Measurements from ENCODE around the gene FSD1L.

The FSD1L gene

DNA sequence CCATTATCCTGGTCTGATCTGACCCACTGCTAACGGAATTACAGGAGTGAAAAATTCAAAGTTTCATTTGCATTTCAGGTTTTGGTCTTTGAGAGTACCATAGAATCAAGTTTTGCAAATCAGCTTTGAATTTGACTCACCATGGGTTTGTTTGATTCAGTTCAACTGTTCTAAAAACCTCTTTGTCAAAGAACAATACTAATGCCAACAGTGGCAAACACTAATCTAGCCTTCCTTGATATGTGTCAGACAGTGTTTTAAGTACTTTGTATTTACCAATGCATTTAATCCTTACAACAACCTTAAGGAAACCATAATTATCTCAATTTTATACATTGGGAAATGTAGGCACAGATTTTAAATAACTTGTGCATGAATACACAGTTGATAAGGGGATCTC, 10.1 kb upstream of the FSD1L start:
- no peak for DNase-seq

DNA sequence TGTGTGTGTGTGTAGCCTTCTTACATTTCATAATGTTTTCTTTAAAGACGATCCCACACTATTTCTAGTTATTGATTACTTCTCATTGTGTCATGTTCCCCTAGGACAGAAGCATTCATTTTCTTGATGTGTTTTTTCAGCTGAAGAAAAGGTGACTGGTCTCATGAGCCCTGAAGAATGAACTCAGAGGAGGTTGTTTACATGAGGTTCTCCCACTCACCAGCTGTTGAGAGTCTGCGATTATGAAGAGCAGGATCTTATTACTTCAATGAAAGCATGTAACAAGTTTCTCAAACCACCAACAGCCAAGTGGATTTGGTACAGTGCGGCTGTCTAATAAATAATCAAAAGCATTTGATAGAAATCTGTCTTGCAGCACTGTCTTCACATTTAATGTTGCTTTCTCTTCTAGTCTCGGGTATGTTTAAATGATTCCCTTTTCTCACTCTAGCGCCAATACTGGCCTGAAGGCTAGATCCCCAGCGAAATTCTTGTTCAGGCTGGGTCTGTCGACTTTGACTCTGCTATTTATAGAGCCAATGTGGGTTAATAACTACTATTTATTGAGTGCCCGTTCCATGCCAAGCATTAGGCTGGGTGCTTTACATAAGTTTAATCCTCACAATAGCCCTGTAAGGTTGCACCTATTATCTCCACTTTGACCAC, 9.6 kb upstream of the FSD1L start:
- DNase-seq = no peak

DNA sequence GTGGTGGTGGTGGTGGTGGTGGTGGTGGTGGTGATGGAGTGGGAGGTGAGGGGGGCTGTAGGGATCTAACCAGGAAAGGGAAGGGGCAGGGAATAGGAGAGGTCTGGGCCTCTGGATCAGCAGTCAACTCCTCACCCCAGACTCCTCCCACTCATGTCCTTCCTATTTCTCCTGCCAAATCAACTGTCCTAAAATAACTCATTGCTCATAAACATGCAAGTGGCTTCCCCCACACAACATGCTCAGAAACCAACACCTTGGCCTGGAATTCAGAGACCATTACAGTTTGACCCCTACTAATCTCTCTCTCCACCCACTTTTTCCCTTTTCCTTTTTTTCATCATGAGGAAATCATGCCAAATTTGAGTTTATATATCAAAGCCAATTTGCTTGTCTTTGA, 8.4 kb upstream of the FSD1L start:
- no peak for DNase-seq

DNA sequence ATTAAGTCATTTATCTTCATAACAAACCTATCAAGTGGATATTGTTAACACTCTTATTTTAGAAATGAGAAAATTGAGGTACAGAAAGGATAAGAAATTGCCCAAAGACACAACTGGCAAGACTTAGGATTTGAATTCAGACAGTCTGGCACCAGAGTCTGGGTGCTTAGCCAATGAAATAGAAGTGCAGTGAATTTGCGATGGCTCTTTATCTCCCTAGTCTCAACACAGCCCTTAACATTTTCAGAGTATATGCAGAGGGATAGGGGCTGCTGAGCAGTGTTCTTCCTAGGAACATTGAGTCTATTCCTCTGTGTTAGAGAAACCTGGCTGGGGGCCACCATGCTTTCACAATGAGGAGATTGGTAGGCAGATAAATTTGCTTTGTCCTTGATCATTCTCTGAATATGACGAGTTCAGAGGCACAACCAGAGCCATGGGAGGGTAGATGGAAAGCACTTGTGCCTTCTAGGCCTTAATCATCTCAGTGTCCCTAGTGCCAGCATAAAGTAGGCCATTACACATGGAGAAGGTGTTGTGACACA, 6.1 kb upstream of the FSD1L start:
- DNase-seq = no peak

DNA sequence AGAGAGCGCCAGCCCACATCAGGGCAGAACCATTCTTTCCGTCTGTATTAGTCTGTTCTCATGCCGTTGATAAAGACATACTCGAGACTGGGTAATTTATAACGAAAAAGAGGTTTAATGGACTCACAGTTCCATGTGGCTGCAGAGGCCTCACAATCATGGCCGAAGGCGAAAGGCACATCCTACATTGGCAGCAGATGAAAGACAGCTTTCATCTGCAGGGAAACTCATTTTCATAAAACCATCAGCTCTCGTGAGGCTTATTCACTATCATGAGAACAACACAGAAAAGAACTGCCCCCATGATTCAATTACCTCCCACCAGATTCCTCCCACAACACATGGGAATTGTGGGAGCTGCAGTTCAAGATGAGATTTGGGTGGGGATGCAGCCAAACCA, 4.7 kb upstream of the FSD1L start:
- no peak for DNase-seq

DNA sequence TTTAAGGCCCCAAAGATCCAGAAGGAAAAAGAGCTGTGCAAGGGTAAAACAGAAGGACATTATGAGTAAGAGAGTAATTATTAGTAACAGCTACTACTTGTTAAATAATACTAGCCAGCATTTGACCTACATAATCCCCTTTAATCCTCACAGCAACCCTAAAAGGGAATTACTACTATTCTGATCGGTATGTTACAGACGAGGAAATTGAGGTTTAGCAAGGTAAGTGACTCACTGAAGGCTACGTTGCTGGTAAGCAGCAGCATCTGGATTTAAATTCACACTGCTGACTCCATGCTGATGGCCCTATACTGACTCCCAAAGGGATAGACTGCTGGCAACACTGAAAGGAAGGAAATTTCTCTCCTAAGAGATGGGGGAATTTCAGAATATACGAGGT, 3.7 kb upstream of the FSD1L start:
- no peak for DNase-seq

DNA sequence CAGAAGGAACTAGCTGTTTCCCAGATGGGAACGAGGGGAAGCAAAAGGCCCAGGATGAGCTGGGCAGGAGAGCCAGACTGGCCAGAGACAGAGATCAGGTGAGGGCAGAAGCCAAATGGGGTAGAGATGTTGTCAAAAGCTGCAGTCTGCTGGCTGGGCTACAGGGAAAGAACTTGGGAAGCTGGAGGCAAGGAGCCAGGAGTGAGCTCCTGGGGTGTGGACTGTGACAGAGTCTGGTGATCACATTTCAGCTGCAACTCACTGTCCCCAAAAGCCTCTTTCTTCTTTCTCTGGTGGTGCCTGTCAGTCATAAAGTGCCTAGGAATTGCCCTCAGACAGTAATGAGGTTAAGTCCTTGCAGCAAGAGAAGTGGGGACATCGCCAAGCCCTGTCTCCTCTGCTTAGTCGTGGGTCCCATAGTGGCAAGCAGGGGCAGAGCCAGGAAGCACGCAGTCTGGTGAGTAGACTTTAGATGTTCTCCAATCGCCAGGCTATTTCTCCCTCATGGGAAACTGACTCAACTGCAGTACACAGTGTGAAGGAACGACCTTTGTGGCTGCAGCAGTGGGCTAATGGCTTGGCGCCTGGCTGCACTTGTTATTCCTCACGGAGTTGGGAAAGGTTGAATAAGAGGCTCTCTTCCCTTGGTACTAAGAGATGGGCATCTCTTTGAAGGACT, 2.5 kb upstream of the FSD1L start:
- DNase-seq = no peak

DNA sequence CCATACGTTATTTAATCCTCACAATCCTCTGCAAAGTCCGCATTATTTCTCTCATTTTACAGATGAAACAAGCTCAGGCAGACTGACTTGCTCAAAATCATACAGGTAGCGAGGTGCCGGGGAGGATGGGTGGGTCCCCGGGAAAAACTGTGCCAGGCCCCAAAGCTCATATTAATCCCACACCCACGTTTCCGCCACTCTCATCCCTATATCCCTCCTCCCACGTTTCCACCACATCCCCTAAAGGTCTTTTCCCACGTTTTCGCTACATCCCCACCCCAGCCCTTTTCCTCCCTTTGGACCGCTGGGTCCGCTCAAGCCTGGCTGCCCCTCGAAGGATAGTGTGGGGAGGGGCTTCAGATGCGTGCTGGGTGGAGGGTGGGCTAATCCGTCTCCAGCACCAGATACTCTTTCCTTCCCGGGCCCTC, 434 bp upstream of the FSD1L start:
- no peak for DNase-seq

DNA sequence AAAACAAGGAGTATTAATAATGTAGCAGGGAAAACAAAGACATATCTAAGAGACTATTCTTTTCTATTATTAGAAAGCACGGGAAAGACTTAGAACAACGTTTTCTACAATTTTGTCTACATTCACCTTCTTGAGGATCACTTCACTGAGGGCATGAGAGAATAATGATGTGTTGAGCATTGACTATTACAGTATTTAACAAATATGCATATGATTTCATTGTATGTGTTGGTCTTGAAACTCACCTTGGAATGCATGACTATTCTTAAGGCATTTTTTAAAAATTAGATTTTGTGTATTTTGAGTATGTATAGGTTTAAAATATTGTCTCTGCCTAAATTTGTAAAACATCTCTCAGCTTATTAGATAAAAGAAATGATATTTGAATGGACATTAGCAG, 1.2 kb downstream of the FSD1L start:
- DNase-seq = no peak

DNA sequence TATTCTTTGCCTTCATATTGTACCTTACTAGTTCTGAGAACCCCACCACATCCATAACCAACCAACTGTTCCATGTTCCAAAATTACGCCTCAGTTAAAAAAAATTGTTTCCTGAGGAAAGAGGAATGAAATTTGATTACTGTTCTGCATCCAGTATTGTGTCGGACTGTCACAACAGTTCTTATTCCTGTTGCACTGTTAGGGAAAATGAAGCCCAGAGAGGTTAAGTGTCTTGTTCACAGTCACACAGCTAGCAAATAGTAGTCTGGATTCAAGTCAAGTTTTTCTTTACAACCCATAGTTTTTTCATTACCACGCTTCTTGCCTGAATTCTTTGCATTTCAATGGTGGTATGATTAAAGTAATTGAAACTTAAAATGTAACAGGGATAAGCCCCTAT, 4.4 kb downstream of the FSD1L start:
- no peak for DNase-seq

DNA sequence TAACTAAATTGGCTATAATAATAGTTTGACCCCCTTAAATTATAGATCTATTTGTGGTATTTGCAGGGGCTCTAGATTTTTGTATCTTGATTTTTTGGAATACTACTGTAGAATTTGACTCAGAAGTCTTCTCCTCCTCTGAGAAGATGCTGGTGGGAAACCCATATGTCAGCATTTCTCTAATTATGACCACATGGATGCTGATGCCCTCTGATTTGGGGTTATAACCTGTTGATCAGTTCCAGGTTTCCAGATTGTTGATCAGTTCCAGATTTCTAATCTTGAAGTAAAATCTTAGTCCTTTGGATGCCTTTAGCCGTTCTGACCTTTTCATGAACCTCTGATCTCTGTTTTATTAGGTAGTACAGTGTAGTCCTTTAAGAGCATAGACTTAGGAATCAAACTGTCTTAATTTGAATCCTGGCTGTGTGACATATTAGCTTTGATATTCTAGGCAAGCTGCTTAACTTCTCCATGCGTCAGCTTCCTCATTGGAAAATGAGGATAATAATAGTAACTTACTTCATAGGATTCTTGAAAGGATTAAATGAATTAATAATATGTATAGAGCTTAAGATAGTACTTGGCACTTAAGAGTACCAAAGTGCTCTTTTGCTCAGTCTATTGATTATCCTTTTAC, 8.1 kb downstream of the FSD1L start:
- no peak for DNase-seq

DNA sequence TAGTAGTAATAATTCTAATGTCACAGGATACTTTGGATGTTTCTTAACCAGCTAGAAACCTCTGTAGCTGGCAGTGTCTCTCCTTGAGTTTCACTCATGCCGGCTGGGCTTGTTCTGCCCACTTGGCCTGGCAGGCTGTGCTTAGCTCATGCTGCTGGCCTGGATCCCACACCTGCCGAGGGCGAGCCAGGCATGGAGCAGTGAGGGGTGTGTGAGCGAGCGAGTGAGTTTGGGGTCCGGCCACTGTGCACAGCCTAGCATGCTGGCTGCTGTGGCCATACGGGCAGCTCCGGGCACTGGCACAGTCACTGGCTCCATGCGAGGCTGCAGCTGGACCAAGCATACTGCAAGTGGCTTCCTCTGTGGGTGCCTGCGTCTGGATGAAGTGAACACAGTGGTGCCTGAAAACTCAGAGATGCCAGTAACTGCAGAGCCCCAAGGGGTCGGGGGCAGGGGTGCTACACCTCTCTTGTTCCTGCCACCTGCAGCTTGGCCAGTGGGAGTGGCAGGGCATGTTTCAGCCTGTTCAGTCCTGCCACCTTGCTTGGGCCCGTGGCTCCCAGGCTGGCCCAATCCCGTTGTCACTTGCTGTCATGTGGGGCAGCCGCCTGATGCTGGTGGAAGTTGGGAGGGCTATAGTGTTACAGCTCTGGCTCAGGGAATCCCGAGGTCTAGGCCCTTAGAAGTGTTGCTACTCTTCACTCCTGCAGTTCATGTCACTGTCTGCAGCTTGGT, 9.9 kb downstream of the FSD1L start:
- DNase-seq = no peak

DNA sequence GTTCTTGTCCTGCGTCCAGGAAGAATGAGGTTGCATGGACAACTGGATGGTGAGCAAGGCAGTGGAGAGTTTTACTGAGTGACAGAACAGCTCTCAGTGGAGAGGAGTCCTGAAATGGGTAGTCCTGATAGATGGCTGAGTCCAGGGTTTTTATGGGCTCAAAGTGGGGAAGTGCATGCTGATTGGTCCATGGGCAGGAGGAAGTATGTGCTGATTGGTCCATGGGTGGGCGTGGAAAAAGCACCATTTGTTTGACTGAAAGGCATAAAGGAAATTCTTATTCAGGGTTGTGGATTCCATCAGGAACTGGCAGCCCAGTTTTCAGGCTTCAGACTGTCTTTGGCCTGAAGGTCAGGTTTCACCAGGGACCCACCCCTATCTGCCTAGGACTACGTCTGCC, 10.6 kb downstream of the FSD1L start:
- DNase-seq = no peak

DNA sequence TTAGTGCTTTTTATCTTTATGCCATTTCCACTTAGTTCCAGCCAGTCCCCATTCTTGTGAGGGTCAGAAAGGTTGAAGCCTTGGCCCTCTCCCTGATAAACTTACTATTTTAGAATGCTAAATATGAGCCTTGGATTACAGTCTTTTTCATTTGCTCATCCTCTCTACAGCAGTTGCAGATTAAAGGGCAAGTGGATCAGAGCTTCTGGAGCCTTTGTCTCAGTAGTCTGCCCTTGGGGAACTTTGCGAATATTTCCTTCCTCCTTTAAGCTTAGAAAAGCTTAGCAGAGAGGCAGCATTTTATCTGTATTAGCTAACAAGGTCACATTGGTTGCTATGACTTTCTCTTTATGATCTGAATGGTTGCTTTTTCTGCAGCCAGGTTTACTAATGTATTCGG, 11.5 kb downstream of the FSD1L start:
- no peak for DNase-seq

DNA sequence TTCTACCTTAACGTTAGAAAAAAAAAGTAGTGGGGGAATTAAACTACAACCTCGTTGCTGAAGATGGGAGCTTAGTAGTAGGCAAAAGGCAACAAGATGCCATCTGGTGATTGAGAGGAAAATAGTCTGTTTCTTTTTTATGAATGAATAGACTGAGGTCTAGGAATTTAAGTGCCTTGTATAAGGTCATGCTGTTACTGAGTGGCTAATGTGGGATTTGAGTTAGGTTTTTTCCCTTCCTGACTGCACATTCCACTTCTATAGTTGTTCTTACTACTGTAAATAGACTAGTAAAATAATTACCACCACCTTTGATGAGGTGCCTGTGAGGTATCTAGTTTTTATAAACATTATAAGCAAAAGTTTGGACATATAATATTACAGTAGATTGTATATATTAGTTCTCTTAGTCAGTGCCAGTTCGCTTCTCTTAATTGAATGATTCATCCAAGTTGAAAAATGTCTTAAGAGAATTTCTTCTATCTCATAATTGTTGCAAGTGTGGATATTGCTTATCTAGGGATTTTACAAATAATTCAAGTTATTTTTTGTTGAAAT, 19.1 kb downstream of the FSD1L start:
- no peak for DNase-seq

DNA sequence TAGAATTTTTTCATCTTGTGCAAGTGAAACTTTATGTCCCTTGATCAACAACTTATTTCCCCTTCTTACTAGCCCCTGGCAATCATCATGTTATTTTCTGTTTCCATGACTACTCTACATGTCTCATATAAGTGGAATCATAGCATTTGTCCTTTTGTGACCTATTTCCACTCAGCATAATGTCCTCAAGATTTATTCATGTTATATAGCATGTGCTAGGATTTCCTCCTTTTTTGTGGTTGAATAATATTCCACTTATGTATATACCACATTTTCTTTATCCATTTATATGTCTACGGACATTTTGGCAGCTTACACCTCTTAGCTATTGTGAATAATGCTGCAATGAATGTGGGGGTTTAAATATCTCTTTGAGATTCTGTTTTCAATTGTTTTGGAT, 21.0 kb downstream of the FSD1L start:
- no peak for DNase-seq

DNA sequence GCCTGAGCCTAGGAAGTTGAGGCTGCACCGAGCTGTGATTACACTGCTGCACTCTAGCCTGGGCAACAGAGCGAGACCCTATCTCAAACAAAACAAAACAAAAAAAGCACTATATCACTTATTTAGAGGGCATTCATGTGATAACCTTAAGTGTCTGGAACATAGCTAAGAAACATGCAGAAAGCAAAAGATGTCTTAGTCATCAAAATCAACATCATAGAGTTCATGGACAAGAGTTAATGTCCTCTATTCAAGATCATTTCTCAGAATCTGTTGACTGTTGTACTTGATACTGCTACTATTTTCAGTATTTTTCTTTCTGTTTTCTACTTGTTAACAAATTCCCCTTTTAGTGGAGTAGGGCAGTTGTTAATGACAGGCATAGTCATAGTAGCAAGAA, 25.4 kb downstream of the FSD1L start:
- no peak for DNase-seq

DNA sequence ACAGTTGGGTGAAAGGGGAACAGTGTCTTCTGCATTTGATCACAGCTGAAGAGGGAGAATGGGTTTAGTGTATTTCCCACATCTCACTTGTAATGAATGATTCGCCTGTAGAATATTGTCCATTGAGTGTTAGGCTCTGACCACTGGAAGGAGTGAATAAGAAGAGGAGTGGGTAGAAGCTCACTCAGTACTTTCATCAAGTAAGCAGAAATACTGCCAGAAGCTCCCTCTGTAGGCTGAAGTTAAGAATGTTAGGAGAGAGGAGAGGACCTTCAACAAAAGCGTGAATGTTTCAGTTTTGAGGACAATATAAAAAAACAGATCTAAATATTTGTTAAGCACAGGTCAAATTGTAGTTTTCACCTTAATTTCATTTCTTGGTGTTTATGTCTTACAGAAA, 27.5 kb downstream of the FSD1L start:
- DNase-seq = no peak

DNA sequence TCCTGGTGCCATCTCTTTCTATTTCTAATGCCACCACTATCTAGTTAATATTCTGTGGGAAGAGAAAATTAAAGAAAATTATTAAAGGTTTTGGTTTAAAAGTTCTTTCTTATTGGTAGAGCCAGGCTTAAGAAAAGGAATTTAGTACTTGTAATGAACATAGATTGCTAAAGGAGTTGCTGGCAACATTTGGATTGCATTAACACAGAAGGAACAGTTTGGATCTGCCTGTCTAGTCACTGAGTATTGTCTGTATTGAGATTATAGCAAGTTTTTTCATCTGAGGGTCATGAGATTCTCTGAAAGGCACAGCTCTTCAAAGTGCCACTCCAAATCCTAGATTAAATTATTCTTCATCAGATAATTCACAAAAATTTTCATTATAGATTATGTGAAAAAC, 32.0 kb downstream of the FSD1L start:
- DNase-seq = no peak

DNA sequence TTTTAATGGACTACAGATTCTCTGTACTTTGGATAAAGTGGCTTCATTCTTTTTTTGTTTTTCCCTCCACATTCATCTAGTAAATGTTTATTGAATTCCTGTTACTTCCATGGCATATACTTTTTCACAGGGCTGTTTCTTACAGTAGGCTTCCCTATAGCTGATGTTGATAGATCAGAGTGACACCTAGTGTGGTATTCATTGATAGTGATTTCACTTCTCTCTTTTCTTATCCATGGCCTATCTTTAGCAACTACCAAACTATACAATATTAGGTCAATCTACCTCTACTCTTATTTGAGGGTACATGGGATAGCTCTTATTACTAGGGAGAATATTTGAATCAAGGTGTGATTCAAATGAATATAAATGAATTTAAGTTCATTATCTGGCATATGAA, 35.8 kb downstream of the FSD1L start:
- DNase-seq = no peak

DNA sequence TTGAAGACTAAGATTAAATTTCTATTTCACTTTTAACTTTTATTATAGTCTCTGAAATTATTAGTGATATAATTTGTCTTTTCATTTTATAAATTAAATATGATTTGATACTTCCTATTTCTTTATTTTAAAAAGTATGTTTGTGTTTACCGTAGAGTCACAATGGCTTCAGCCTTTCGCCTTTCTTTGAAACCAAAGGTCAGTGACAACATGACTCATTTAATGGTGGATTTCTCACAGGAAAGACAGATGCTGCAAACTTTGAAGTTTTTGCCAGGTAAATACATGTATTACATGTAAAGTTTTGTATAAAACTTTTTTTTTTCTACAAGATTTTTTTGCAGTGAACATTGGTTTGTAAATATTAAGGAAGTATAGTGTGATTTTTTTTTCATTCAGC, 36.4 kb downstream of the FSD1L start:
- no peak for DNase-seq

DNA sequence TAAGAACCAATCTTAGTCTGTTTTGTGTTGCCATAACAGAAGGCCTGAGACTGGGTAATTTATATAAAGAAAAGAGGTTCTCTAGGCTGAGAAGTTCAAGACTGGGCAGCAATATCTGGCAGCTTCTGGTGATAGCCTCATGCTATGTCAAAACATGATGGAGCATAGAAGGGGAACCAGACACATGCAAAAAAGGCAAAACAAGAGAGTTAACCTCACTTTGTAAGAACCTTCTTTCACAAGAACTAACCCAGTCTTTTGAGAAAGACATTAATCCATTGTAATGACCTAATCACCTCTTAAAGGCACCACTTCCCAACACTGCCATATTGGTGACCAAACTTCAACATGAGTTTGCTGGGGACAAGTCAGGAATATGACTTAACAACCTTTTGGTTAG, 37.3 kb downstream of the FSD1L start:
- no peak for DNase-seq

DNA sequence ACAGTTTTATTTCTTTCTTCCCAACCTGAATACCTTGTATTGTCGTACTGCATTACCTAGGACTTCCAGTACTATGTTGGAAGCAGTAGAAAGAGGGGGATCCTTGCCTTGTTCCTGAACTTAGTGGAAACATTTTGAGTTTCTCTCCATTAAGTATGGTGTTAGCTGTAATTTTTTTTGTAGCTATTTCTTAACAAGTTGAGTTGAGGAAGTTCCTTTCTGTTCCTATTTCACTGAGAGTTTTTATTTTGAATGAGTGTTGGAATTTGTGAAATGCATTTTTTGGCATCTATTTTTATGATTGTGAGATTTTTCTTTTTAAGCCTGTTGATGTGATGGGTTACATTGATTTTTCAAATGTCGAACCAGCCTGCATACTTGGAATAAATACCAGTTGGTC, 49.0 kb downstream of the FSD1L start:
- no peak for DNase-seq
